ENCODE data around the gene TXN. TPM values are rescaled to one million over a fixed set of nuclear protein-coding genes. Genes with fewer than 3 reads are reported as not detected.

Gene TXN
- total and polyA plus RNA-seq, 10 of the 15 experiments (the other 5 are each of a cell fraction or from before 2014, with no cell fraction given), result 309 to 2,304 (median 650) TPM

DNA sequence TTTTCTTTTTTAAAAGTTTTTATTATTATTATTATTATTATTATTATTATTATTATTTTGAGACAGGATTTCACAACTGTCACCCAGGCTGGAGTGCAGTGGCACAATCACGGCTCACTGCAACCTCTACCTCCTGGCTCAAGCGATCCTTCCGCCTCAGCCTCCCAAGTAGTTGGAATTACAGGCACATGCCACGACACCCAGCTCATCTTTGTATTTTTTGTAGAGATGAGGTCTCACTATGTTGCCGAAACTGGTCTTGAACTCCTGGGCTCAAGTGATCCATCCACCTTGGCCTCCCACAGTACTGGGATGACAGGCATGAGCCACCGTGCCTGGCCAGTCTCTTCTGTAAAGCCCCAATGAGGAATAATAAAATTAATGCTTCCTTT lies 31.0 kb upstream of the TXN start:
- ATAC-seq, result no peak
- in situ Hi-C loops (cut with MboI), result no loop called here
- no peak for FAIRE-seq

More for the DNA sequence above, 31.0 kb upstream of the TXN start:
- TF ChIP-seq, protein P1, sequence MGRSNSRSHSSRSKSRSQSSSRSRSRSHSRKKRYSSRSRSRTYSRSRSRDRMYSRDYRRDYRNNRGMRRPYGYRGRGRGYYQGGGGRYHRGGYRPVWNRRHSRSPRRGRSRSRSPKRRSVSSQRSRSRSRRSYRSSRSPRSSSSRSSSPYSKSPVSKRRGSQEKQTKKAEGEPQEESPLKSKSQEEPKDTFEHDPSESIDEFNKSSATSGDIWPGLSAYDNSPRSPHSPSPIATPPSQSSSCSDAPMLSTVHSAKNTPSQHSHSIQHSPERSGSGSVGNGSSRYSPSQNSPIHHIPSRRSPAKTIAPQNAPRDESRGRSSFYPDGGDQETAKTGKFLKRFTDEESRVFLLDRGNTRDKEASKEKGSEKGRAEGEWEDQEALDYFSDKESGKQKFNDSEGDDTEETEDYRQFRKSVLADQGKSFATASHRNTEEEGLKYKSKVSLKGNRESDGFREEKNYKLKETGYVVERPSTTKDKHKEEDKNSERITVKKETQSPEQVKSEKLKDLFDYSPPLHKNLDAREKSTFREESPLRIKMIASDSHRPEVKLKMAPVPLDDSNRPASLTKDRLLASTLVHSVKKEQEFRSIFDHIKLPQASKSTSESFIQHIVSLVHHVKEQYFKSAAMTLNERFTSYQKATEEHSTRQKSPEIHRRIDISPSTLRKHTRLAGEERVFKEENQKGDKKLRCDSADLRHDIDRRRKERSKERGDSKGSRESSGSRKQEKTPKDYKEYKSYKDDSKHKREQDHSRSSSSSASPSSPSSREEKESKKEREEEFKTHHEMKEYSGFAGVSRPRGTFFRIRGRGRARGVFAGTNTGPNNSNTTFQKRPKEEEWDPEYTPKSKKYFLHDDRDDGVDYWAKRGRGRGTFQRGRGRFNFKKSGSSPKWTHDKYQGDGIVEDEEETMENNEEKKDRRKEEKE (IDR thresholded peaks at IDR 0.05), result no peak
- TF ChIP-seq EED (IDR thresholded peaks at IDR 0.05; ENCODE audit: low read depth) (no peak), RELA (IDR thresholded peaks at IDR 0.05; ENCODE audit: borderline replicate concordance, partially characterized antibody) (no peak), TCF3 (IDR thresholded peaks at IDR 0.05; ENCODE audit: borderline replicate concordance, insufficient read depth, low read depth, low read length) (no peak), ZSCAN29 (IDR thresholded peaks at IDR 0.05) (no peak), NR2C1 (IDR thresholded peaks at IDR 0.05) (no peak)
- TF ChIP-seq, protein P2, sequence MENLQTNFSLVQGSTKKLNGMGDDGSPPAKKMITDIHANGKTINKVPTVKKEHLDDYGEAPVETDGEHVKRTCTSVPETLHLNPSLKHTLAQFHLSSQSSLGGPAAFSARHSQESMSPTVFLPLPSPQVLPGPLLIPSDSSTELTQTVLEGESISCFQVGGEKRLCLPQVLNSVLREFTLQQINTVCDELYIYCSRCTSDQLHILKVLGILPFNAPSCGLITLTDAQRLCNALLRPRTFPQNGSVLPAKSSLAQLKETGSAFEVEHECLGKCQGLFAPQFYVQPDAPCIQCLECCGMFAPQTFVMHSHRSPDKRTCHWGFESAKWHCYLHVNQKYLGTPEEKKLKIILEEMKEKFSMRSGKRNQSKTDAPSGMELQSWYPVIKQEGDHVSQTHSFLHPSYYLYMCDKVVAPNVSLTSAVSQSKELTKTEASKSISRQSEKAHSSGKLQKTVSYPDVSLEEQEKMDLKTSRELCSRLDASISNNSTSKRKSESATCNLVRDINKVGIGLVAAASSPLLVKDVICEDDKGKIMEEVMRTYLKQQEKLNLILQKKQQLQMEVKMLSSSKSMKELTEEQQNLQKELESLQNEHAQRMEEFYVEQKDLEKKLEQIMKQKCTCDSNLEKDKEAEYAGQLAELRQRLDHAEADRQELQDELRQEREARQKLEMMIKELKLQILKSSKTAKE (IDR thresholded peaks at IDR 0.05; ENCODE audit: low read depth, poor library complexity, severe bottlenecking), result no peak
- TF ChIP-seq, protein P3, sequence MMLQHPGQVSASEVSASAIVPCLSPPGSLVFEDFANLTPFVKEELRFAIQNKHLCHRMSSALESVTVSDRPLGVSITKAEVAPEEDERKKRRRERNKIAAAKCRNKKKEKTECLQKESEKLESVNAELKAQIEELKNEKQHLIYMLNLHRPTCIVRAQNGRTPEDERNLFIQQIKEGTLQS (IDR thresholded peaks at IDR 0.05; ENCODE audit: borderline replicate concordance, extremely low read depth, low read depth, low read length), result no peak
- TF ChIP-seq, protein P4, sequence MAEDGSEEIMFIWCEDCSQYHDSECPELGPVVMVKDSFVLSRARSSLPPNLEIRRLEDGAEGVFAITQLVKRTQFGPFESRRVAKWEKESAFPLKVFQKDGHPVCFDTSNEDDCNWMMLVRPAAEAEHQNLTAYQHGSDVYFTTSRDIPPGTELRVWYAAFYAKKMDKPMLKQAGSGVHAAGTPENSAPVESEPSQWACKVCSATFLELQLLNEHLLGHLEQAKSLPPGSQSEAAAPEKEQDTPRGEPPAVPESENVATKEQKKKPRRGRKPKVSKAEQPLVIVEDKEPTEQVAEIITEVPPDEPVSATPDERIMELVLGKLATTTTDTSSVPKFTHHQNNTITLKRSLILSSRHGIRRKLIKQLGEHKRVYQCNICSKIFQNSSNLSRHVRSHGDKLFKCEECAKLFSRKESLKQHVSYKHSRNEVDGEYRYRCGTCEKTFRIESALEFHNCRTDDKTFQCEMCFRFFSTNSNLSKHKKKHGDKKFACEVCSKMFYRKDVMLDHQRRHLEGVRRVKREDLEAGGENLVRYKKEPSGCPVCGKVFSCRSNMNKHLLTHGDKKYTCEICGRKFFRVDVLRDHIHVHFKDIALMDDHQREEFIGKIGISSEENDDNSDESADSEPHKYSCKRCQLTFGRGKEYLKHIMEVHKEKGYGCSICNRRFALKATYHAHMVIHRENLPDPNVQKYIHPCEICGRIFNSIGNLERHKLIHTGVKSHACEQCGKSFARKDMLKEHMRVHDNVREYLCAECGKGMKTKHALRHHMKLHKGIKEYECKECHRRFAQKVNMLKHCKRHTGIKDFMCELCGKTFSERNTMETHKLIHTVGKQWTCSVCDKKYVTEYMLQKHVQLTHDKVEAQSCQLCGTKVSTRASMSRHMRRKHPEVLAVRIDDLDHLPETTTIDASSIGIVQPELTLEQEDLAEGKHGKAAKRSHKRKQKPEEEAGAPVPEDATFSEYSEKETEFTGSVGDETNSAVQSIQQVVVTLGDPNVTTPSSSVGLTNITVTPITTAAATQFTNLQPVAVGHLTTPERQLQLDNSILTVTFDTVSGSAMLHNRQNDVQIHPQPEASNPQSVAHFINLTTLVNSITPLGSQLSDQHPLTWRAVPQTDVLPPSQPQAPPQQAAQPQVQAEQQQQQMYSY (CRISPR knock-in tag; IDR thresholded peaks at IDR 0.05), result no peak
- no TSS peak for BruUV-seq (replicated peaks)
- intact Hi-C loops (cut with micrococcal nuclease; ENCODE audit: unreplicated experiment), result no loop called here
- Histone ChIP-seq H3K4me1 (ENCODE audit: control insufficient read depth, insufficient read depth, low read length) (no peaks in the 10 kb centered on the region), H3K27me3 (replicated peaks in 1 of 2; ENCODE audit: control insufficient read depth in 2 of 2, insufficient read depth in 2 of 2, low read length in 1 of 2) (no peaks in the 10 kb centered on the region), H3K4me3 (no peak overlapping the region), H2AFZ (ENCODE audit: control insufficient read depth, low read depth, low read length) (no peak overlapping the region), H3K9ac (ENCODE audit: control insufficient read depth, insufficient read depth, low read length) (no peak overlapping the region), H4K20me1 (ENCODE audit: control insufficient read depth, insufficient read depth) (no peaks in the 10 kb centered on the region), H3K79me2 (ENCODE audit: control insufficient read depth, insufficient read depth, low read length) (no peaks in the 10 kb centered on the region), H3K36me3 (ENCODE audit: control insufficient read depth in 2 of 2, insufficient read depth in 2 of 2, low read length in 1 of 2) (no peaks in the 10 kb centered on the region), H3K27ac (ENCODE audit: control insufficient read depth, insufficient read depth) (no peak overlapping the region), H3K9me3 (replicated peaks; ENCODE audit: control insufficient read depth, insufficient read depth, low read length) (no peaks in the 10 kb centered on the region), H3K4me2 (ENCODE audit: control insufficient read depth, insufficient read depth) (no peak overlapping the region)
- 71% methylated on average over 6 of the region's 6 CpGs for WGBS (ENCODE audit: insufficient coverage, insufficient replicate concordance, low lambda C conversion rate, missing lambda C conversion rate)
- SMC1A ChIA-PET (ENCODE audit: uncharacterized antibody, unreplicated experiment), result no interaction called here
- POLR2A ChIA-PET, result no interaction called here
- CTCF ChIA-PET, result no interaction called here
- RAD21 ChIA-PET (ENCODE audit: unreplicated experiment), result no interaction called here
- DNase-seq (ENCODE audit: low read depth, low spot score), result no peak
